Activated naive CD8-positive, alpha-beta T cell treated with anti-CD3 and anti-CD28 coated beads, Interleukin-2, amount 50 U/mL, for 16 hours (primary cell): ENCODE data around the gene PRRG2.

Experiments
- DNase-seq: peaks from one replicate; pipeline ENCODE4 v3.0.0-alpha.2; 2020; ENCODE audit warnings: low read depth, low spot score

Gene PRRG2

GRCh38 chr19:49581007-49581508 is at the start of gene PRRG2:
TSS of gene PRRG2 (plus strand) at chr19:49581316. CDS start at chr19:49583220, 1,904 bp downstream.
- DNase-seq = no peak

- DNase-seq = peak; percentile 67
These were observed 47.3 kb upstream of the PRRG2 start for GRCh38 chr19:49533551-49534488.

GRCh38 chr19:49534632-49535385 is 46.3 kb upstream of the PRRG2 start:
- DNase-seq = no peak

GRCh38 chr19:49536921-49537462 is 44.1 kb upstream of the PRRG2 start:
- no peak for DNase-seq

- no peak for DNase-seq
These were observed 42.5 kb upstream of the PRRG2 start for GRCh38 chr19:49538643-49539042.

GRCh38 chr19:49539192-49539952 is 41.7 kb upstream of the PRRG2 start:
- DNase-seq = no peak

GRCh38 chr19:49541914-49542313 is 39.2 kb upstream of the PRRG2 start:
- no peak for DNase-seq

GRCh38 chr19:49542446-49542845 is 38.7 kb upstream of the PRRG2 start:
- no peak for DNase-seq

- no peak for DNase-seq
These were observed 38.1 kb upstream of the PRRG2 start for GRCh38 chr19:49543032-49543431.

- DNase-seq = no peak
These were observed 37.0 kb upstream of the PRRG2 start for GRCh38 chr19:49544154-49544553.

- no peak for DNase-seq
These were observed 34.1 kb upstream of the PRRG2 start for GRCh38 chr19:49546825-49547565.

- DNase-seq = no peak
These were observed 32.1 kb upstream of the PRRG2 start for GRCh38 chr19:49549045-49549444.

GRCh38 chr19:49551531-49551930 is 29.6 kb upstream of the PRRG2 start:
- no peak for DNase-seq

- DNase-seq = no peak
These were observed 28.4 kb upstream of the PRRG2 start for GRCh38 chr19:49552749-49553148.

GRCh38 chr19:49553451-49554271 is 27.5 kb upstream of the PRRG2 start:
- DNase-seq = peak; percentile 47

GRCh38 chr19:49554701-49555181 is 26.4 kb upstream of the PRRG2 start:
- DNase-seq = no peak

- DNase-seq = peak; percentile 62
These were observed 25.3 kb upstream of the PRRG2 start for GRCh38 chr19:49555600-49556411.
